LNCAP (cell line): Measurements from ENCODE around the gene F13B.

Source experiments
- CTCF ChIP-seq: fragments of 450-650 bp; IDR thresholded peaks from 2 replicates; pipeline ENCODE4 v1.5.1; 2017; ENCODE audit warnings: mild to moderate bottlenecking

F13B gene

DNA sequence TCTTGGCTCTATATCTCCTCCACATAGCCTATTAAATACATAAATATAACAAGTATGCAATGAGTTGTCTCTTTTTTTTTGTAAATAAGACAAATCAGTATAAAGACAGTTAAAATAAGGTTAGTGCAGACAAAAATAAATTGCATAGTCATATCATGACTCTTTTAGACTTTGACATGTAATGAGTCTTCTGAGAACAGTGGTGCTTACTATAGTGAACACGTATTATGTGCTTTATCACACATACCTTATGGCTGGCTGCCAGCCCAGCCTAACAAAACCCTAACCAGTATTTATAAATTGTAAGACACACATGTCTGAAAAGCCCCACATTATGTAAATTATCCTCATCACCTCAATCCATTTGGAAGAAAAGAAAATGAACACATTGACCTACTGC lies 29.1 kb upstream of the F13B start:
- no peak for TF ChIP-seq CTCF

DNA sequence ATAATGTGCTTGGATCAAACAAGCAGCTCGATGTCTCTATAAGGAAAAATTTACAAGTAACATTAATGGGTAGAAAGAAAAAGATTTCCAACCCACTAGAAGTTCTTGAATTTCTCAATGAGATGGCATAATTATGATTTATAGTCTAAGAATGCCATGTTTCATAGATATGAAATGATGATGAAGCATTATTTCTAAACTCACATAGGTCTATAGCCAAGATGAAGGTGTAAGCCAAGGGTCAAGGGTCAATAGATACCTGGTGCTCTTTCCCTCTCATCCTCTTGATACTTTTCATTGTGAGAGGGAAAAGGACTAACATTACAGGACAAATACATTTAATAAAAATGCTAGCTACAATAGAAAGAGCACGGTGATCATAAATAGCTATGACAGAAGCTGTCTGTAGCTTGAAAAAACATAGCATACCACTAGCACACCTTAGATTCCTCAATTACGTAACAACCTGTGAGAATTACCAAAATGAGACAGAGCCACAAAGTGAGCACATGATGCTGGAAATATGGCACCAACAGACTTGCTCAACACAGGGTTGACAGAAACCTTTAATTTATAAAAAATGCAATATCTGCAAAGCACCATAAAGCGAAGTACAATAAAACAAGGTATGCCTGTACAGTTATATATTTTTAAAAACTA lies 26.3 kb upstream of the F13B start:
- no peak for TF ChIP-seq CTCF

DNA sequence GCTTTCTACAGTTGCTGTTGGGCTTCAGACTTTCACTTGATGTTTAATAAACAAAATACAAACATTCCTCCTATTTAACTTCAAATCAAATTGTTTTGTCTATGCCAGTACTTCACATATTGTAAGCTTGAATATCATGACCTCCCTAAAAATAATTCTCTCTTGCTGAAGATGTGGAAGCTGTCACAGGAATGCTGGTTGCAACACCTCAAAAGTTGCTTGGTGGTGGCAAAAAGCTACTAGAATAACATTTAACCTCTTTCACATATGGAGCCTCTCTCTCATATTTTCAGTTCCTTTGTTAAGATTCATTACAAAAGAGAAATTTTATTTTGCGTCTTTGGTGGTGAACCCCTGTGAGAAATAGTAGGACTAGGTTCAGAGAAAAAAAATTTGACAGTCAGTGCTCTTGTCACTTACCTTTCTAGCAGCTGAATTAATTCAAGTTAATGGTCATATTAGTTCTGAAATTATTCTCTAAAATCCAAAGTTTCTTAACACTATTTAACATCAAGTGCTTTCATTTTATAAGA lies 25.5 kb upstream of the F13B start:
- TF ChIP-seq CTCF, result no peak

DNA sequence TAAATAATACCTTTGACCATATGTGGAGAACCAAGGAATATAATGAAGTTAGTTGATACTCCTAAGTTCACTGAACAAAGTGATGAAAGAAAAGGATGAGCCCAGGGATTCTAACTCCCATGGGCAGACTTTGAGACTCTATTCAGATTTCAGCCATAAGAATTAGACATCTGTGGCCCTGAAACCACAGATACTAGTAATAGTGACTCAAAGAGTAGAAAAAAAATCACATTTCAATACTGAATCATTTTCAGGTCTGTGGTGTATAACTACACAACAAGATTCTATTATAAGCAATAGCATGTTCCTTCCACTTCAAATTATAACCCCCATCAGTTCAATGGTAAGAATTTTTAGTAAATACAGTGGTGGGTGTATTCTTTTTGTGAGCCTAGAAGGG lies 16.4 kb upstream of the F13B start:
- no peak for TF ChIP-seq CTCF

DNA sequence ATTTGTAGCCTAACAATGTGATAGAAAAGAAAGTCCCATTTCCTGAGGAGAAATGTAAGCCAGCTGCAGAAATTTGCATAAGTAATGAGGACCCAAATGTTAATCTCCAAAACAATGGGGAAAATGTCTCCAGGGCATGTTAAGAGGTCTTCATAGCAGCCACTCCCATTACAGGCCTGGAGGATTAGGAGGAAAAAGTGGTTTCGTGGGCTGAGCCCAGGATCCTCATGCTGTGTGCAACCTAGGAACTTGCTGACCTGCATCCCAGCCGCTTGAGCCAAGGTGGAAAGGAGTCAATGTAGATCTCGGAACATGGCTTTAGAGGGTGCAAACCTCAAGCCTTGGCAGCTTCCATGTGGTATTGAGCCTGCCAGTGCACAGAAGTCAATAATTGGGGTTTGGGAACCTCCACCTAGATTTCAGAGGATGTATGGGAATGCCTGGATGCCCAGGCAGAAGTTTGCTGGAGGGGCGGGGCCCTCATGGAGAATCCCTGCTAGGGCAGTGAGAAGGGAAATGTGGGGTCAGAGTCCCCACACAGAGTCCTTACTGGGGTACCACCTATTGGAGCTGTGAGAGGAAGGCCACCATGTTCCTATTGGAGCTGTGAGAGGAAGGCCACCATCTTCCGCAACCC lies 14.2 kb upstream of the F13B start:
- TF ChIP-seq CTCF, result no peak

- no peak for TF ChIP-seq CTCF
Observed at GRCh38 chr1:197080323-197080722, 13.3 kb upstream of the F13B start.

DNA sequence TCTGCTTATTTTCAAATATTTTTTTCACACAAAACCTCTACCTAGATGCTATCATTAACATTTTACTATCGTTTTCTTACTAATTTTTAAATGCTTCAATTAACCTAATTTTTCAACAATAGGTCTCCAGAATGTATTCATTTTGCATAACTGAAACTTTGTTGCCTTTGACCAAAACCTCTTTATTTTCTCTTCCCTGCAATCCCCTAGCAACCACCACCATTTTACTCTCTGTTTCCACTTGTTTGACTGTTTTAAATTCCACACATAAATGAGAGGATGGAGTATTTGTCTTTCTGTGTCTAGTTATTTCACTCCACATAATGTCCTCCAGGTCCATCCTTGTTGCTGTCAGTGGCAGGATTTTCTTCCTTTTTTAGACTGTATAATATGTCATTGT lies 9.5 kb upstream of the F13B start:
- no peak for TF ChIP-seq CTCF
